ENCODE results near the gene PEF1. TPM values are rescaled to one million over a fixed set of nuclear protein-coding genes. Genes with fewer than 3 reads are reported as not detected.

PEF1 gene
- total RNA-seq, 1 experiment from 2014 or later = 40.3 TPM

DNA sequence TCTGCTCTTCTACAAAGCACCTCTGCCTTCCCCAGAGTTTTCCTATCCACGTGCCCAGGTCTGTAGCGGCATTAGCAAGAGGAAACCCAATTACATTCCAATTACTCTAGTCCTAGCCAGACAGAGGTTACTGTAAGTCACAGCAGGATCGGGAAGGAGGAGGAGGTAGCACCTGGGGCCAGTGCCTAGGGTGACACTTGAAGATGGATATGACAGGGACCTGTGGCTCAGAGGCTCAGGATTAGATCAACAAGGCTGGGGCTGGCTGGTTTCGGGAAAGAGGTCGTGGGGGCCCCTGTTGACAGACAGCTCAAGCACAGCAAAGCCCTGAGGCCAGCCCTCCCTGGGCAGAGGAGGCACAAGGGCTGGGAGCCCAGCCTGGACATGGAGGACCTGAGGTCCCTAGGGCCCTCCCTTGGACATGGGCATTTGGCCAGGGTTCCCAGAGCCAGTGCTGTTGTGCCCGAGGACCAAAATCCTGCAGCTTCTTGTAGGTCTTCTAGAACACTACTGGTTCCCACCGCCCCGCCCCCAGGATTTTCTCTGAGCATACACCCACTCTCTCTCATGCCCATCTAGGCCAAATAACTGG is 30.2 kb downstream of the PEF1 start:
- Histone ChIP-seq H3K56ac (ENCODE audit: insufficient read length, low read depth, low read length) (no peak overlapping the region), H2BK5ac (ENCODE audit: insufficient read length, low read length) (no peak overlapping the region), H3K4ac (ENCODE audit: low read depth, low read length) (no peak overlapping the region), H4K5ac (ENCODE audit: insufficient read length, low read depth, low read length) (no peak overlapping the region), H2BK20ac (ENCODE audit: low read depth, low read length, poor library complexity, severe bottlenecking) (no peak overlapping the region), H4K8ac (replicated peaks; ENCODE audit: insufficient read length, low read depth, low read length) (no peak overlapping the region), H2AK5ac (ENCODE audit: insufficient read length, low read length) (no peak overlapping the region), H3K23me2 (ENCODE audit: insufficient read length, low read depth, low read length, poor library complexity, severe bottlenecking) (peaks cover 5% of the 10 kb centered on the region), H2AFZ (ENCODE audit: low read length) (no peak overlapping the region), H3K4me2 (ENCODE audit: insufficient read depth, insufficient read length, low read length) (no peak overlapping the region), H3K27ac (ENCODE audit: insufficient read length, low read depth, low read length) (no peak overlapping the region), H3K9ac (ENCODE audit: extremely low read depth, insufficient read length, low read length) (no peak overlapping the region), H3T11ph (ENCODE audit: low read length) (no peak overlapping the region), H3K27me3 (ENCODE audit: insufficient read depth, low read length) (peaks cover 11% of the 10 kb centered on the region; the same call in 1 of the 2 replicates), H3K23ac (ENCODE audit: insufficient read length, low read depth, low read length) (no peak overlapping the region), H3K4me1 (ENCODE audit: insufficient read depth, low read length) (no peaks in the 10 kb centered on the region), H4K91ac (ENCODE audit: insufficient read length, low read depth, low read length) (no peak overlapping the region), H3K18ac (ENCODE audit: insufficient read length, low read depth, low read length) (no peak overlapping the region), H2BK120ac (ENCODE audit: low read depth, low read length, poor library complexity, severe bottlenecking) (no peak overlapping the region), H2BK12ac (ENCODE audit: insufficient read length, low read depth, low read length) (no peak overlapping the region), H2BK15ac (ENCODE audit: low read depth, low read length) (no peak overlapping the region), H3K79me2 (ENCODE audit: insufficient read depth, low read length) (no peaks in the 10 kb centered on the region), H3K79me1 (ENCODE audit: insufficient read depth, low read depth, low read length, poor library complexity, severe bottlenecking) (no peaks in the 10 kb centered on the region), H4K20me1 (ENCODE audit: control insufficient read depth, insufficient read depth, insufficient read length) (peaks cover 2% of the 10 kb centered on the region), H3K14ac (ENCODE audit: insufficient read depth, low read length) (no peak overlapping the region; the same call in 1 of the 2 replicates), H3K9me3 (ENCODE audit: control insufficient read depth, low read depth, low read length) (no peaks in the 10 kb centered on the region)
- peaks cover 15 to 17% of the 10 kb centered on the region in 2 experiments for H3K4me1 Mint-ChIP-seq
- H3K27ac Mint-ChIP-seq = peak overlapping the region in 2 of 3 experiments; percentile 45 to 52; a peak in 1 of 7 replicates
- WGBS (ENCODE audit: extremely low coverage, insufficient read length, low lambda C conversion rate) = no CpG with 5 or more reads among the region's 8 CpGs
- no peaks in the 10 kb centered on the region for H3K9me3 Mint-ChIP-seq
- H3K36me3 Mint-ChIP-seq (ENCODE audit: insufficient read depth in 1 of 3, low read depth in 3 of 3) = no peaks in the 10 kb centered on the region; a peak in 1 of 7 replicates
- peaks cover 45% of the 10 kb centered on the region for H3K27me3 Mint-ChIP-seq (ENCODE audit: low read depth)
- TF ChIP-seq, protein P1, sequence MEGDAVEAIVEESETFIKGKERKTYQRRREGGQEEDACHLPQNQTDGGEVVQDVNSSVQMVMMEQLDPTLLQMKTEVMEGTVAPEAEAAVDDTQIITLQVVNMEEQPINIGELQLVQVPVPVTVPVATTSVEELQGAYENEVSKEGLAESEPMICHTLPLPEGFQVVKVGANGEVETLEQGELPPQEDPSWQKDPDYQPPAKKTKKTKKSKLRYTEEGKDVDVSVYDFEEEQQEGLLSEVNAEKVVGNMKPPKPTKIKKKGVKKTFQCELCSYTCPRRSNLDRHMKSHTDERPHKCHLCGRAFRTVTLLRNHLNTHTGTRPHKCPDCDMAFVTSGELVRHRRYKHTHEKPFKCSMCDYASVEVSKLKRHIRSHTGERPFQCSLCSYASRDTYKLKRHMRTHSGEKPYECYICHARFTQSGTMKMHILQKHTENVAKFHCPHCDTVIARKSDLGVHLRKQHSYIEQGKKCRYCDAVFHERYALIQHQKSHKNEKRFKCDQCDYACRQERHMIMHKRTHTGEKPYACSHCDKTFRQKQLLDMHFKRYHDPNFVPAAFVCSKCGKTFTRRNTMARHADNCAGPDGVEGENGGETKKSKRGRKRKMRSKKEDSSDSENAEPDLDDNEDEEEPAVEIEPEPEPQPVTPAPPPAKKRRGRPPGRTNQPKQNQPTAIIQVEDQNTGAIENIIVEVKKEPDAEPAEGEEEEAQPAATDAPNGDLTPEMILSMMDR (conservative IDR thresholded peaks at IDR 0.05) = no peak
- DNase-seq = no peak
- H3K4me3 Mint-ChIP-seq = no peak overlapping the region
